Omental fat pad (tissue), 4 donors: Measurements from ENCODE around the gene HSD17B2. TPM values are rescaled to one million over a fixed set of nuclear protein-coding genes. Genes with fewer than 3 reads are reported as not detected.

Source experiments
- ATAC-seq: fragments of 150-250 bp; one replicate; pipeline ENCODE4 v1.9.1; 2016; ENCODE audit warnings: mild to moderate bottlenecking, moderate library complexity; ENCODE audit not compliant: low FRiP score
- DNase-seq: peaks from one replicate; pipeline ENCODE4 v3.0.0-alpha.2; 2019; ENCODE audit warnings: low spot score
- CTCF ChIP-seq, 3 donors: fragments of 450-650 bp; IDR thresholded peaks; one replicate each; pipeline ENCODE4 v1.5.1; 2016 to 2017; ENCODE audit warnings: antibody characterized with exemption in 3 of 3, mild to moderate bottlenecking in 3 of 3, moderate library complexity in 2 of 3
- total RNA-seq, 4 donors: library from RNA; depleted of rRNA; stranded (reverse); fragments of >200 nt; gene quantifications; one replicate each; pipeline ENCODE4 v1.1.0, GENCODE V29; 2016

Gene HSD17B2
- total RNA-seq, 4 donors from 2014 or later = 0.94 to 5.7 (median 1.6) TPM; not detected in 1

DNA sequence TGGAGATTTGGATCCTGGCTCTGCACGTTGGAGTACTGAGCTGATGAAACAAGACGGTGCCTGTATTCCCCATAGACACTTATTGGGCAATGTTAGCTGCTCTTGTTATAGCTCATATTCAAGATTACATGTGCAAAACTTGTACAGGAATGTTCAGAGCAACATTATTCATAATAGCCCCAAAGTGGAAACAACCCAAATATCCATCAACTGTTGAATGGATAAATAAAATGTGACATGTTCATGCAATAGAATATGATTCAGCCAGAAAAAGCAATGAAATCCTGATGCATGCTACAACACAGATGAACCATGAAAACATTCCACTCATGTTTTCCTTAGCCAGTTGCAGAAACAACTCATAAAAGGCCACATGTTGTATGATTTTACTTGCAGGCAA lies 18.1 kb upstream of the HSD17B2 start:
- TF ChIP-seq CTCF (IDR thresholded peaks at IDR 0.05) = no peak
- no peak for DNase-seq
- no peak for ATAC-seq

GRCh38 chr16:82017911-82018568 lies 17.0 kb upstream of the HSD17B2 start:
- no peak for TF ChIP-seq CTCF (IDR thresholded peaks at IDR 0.05)
- no peak for ATAC-seq
- no peak for DNase-seq

- no peak for ATAC-seq
- no peak for TF ChIP-seq CTCF (IDR thresholded peaks at IDR 0.05)
- no peak for DNase-seq
These were observed 15.5 kb upstream of the HSD17B2 start for GRCh38 chr16:82019535-82019934.

DNA sequence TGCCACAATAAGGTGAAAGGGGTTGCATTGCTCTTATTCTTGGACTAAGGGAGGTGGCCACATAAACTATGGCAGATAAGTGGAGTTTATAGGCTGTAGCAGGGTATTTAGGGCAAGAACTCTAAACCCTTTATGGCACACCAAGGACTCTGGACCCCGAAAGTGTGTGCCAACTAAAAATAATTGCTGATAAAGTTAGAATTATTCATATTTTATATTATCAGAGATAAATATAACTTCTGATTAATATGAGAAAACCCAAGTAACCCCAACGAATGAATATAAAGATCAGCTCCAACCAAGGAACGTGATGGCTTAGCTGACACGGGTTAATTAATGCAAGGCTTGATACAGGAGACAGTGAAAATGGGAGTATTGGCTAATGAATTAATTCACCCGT lies 15.0 kb upstream of the HSD17B2 start:
- no peak for ATAC-seq
- no peak for TF ChIP-seq CTCF (IDR thresholded peaks at IDR 0.05)
- no peak for DNase-seq

GRCh38 chr16:82023206-82023605 lies 11.8 kb upstream of the HSD17B2 start:
- no peak for TF ChIP-seq CTCF (IDR thresholded peaks at IDR 0.05)
- ATAC-seq (no peak), DNase-seq (no peak)

- no peak for TF ChIP-seq CTCF (IDR thresholded peaks at IDR 0.05)
- no peak for ATAC-seq
These were observed 10.7 kb upstream of the HSD17B2 start for GRCh38 chr16:82024316-82024715.

GRCh38 chr16:82024883-82025282 lies 10.2 kb upstream of the HSD17B2 start:
- no peak for TF ChIP-seq CTCF (IDR thresholded peaks at IDR 0.05)
- ATAC-seq (no peak), DNase-seq (no peak)

More at GRCh38 chr16:82024316-82024715, 10.7 kb upstream of the HSD17B2 start:
- no peak for DNase-seq
